Measurements from ENCODE around the gene DLL4. TPM values are rescaled to one million over a fixed set of nuclear protein-coding genes. Genes with fewer than 3 reads are reported as not detected.
A peak's percentile ranks its signal among the peaks of the same experiment; 100 is the strongest.

The DLL4 gene
- total and polyA plus RNA-seq, 7 donors, result 4.0 to 13.1 (median 7.2) TPM

- intact Hi-C loops (cut with DNase I), result loop anchor here (1.0 to 5.0 kb wide), 6 partner anchors 32 to 376 kb away; partner anchors contain the start of gene KNL1 (in 1 of the 2)
- WGBS, 3 donors, result 73 to 83% (median 76%) methylated on average over 21 to 22 of the region's 22 CpGs
- Histone ChIP-seq H3K27ac (peak overlapping the region; percentile 88), H3K9me3 (no peaks in the 10 kb centered on the region), H3K4me3 (peak overlapping the region; percentile 98), H3K27me3 (ENCODE audit: insufficient read depth in 3 of 3, low read length in 2 of 3) (no peaks in the 10 kb centered on the region), H3K36me3 (ENCODE audit: insufficient read depth in 1 of 2, low read depth in 1 of 2) (peaks cover 0 to 26% of the 10 kb centered on the region in 2 donors), H3K4me1 (peaks cover 16% of the 10 kb centered on the region)
- DNase-seq (no peak), ATAC-seq (no peak)
- no peak for TF ChIP-seq CTCF (IDR thresholded peaks at IDR 0.05)
These were observed 36.0 kb upstream of the DLL4 start for GRCh38 chr15:40893019-40893670.

DNA sequence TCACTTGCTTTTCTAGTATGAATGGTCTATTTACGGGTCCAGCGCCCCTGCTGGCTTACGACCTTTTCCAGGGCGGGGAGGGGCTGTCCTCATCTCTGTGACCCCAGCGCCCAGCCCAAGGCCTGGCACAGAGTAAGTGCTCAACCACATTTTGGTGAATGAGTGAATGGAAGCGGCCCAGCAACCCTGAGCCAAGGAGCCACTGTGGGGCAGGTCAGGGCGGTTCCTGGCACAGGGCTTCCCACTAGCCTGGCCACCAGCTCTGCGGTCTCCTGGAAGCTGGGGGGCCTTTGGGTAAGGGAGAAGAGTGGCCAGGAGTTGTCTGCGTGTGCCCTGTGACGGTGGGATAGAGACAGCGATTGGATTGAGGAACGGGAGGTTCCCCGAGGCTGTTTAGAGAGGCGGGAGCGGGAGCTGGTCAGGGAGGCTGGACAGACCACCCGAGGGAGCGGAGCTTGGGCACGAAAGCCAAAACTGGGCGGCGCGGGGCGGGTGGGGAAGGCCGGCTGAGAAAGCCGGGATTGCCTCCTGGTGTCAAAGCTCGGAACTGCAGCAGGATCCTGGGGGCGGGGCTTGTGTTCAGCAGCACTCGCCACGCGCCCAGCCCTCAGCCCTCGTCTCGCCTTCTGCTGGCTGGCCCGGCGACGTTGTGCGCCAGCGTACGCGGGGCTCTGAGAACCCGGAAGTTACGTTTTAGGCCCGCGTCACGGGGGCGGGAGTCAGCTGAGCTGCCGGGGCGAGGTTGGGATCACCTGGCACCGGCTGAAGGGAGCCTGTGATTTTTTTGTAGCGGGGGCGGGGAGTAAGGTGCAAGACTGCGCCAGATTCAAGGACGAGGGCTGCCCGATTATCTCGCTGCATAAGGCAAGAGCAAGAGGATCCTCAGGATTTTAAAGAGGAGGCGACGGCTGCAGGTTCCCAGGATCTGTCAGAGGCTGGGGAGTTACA is 35.1 kb upstream of the DLL4 start, which contains the start of gene VPS18:
Gene VPS18, plus strand, starts transcription at position 718 of the 948 bp plus-strand sequence. CDS start 319 bp downstream, outside the sequence.
- DNase-seq, result peak; percentile 99
- Histone ChIP-seq H3K36me3 (ENCODE audit: insufficient read depth in 1 of 2, low read depth in 1 of 2) (peaks cover 0 to 34% of the 10 kb centered on the region in 2 donors), H3K9me3 (no peaks in the 10 kb centered on the region), H3K27ac (peak within 1 kb of the TSS; percentile 88), H3K27me3 (ENCODE audit: insufficient read depth in 3 of 3, low read length in 2 of 3) (no peaks in the 10 kb centered on the region), H3K4me1 (peaks cover 16% of the 10 kb centered on the region), H3K4me3 (peak within 1 kb of the TSS; percentile 98)
- WGBS, 3 donors, result 2 to 3% (median 2%) methylated on average over 52 to 55 of the region's 55 CpGs
- ATAC-seq, result peak; percentile 97 to 98 (median 98)
- TF ChIP-seq CTCF (IDR thresholded peaks at IDR 0.05), result peak; percentile 99
- intact Hi-C loops (cut with DNase I), result loop anchor here (1.0 to 5.0 kb wide), 6 partner anchors 33 to 377 kb away; partner anchors contain the start of gene KNL1 (in 1 of the 2)

GRCh38 chr15:40894681-40895448 is 34.3 kb upstream of the DLL4 start:
- peak; percentile 43 for TF ChIP-seq CTCF (IDR thresholded peaks at IDR 0.05)
- intact Hi-C loops (cut with DNase I), result loop anchor here (5.0 kb wide), 4 partner anchors 143 to 378 kb away; partner anchors contain the start of gene KNL1 (in 1 of the 2)
- no peaks in the 10 kb centered on the region for H3K27me3 ChIP-seq (ENCODE audit: insufficient read depth in 3 of 3, low read length in 2 of 3)
- H3K9me3 ChIP-seq, result no peaks in the 10 kb centered on the region
- H3K4me1 ChIP-seq, result peaks cover 16% of the 10 kb centered on the region
- peaks cover 0 to 43% of the 10 kb centered on the region in 2 donors for H3K36me3 ChIP-seq (ENCODE audit: insufficient read depth in 1 of 2, low read depth in 1 of 2)
- peak; percentile 62 to 69 for DNase-seq
- ATAC-seq, result peak; percentile 52 to 72 (median 56)
- H3K4me3 ChIP-seq, result peak overlapping the region; percentile 98
- peak overlapping the region; percentile 88 for H3K27ac ChIP-seq
- WGBS, 3 donors, result 2 to 3% (median 2%) methylated on average over 29 to 33 of the region's 33 CpGs

DNA sequence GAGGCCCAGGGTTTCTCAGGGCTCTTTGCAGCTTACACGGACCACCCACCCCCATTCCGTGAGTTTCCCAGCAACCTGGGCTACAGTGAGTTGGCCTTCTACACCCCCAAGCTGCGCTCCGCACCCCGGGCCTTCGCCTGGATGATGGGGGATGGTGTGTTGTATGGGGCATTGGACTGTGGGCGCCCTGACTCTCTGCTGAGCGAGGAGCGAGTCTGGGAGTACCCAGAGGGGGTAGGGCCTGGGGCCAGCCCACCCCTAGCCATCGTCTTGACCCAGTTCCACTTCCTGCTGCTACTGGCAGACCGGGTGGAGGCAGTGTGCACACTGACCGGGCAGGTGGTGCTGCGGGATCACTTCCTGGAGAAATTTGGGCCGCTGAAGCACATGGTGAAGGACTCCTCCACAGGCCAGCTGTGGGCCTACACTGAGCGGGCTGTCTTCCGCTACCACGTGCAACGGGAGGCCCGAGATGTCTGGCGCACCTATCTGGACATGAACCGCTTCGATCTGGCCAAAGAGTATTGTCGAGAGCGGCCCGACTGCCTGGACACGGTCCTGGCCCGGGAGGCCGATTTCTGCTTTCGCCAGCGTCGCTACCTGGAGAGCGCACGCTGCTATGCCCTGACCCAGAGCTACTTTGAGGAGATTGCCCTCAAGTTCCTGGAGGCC is 29.5 kb upstream of the DLL4 start:
- Histone ChIP-seq H3K36me3 (ENCODE audit: insufficient read depth in 1 of 2, low read depth in 1 of 2) (peaks cover 0 to 74% of the 10 kb centered on the region in 2 donors), H3K4me1 (peaks cover 14% of the 10 kb centered on the region), H3K27ac (no peak overlapping the region), H3K9me3 (no peaks in the 10 kb centered on the region), H3K27me3 (ENCODE audit: insufficient read depth in 3 of 3, low read length in 2 of 3) (no peaks in the 10 kb centered on the region), H3K4me3 (no peak overlapping the region)
- intact Hi-C loops (cut with DNase I), result loop anchor here (10.0 kb wide), 2 partner anchors 185 to 215 kb away; partner anchors contain the start of gene INO80 (in 1 of the 2)
- no peak for TF ChIP-seq CTCF (IDR thresholded peaks at IDR 0.05)
- WGBS, 3 donors, result 89 to 92% (median 89%) methylated on average over 33 of the region's 33 CpGs
- DNase-seq, result no peak
- ATAC-seq, result no peak
